Activated gamma-delta T cell treated with Interleukin-2 at 50 U/mL for 16 hours (primary cell): ENCODE data around the gene PDZD2.
"Not testable (repeated sequence)": the region's sequence is repeated elsewhere in the genome, so short reads cannot be mapped to it uniquely, and the experiment has no call there.

Experiments
- DNase-seq: peaks from one replicate; pipeline ENCODE4 v3.0.0-alpha.2; 2020

PDZD2 gene

DNA sequence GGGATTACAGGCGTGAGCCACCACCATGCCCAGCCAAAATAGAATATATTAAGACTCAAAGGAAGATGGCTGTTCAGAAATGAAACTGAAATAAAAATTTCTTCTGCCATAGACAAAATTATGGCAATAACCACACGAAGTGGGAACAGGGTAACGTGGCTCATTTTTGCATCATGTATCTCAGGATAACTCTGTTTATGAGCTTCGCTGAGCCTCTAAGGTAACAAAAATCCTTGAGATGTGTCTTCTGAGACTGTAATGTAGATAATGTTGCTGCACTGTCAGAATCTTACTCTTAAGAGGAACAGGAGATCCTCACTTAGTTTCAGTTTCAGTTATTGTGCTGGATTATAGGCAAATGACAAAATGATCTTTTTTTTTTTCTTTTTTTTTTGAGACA lies 381.3 kb downstream of the PDZD2 start:
- DNase-seq, result no peak

DNA sequence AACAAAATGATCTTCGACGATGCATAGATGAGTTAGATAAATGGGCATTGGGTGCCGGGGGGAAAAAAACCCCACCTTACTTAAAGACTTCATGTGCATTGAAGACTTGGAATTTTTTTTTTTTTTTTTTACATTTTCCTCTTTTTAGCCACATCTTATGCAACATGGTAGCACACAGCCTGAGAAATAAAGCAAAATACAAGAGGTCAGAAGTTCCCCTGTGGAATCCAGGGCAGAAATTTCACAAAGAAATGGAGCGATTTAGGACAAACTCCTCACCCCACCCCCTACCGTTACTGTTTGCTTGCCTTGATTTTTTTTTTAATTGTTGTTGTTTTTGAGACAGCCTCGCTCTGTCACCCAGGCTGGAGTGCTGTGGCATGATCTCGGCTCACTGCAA lies 382.0 kb downstream of the PDZD2 start:
- DNase-seq, result no peak

GRCh38 chr5:32021771-32022170 lies 382.8 kb downstream of the PDZD2 start:
- DNase-seq, result no peak

DNA sequence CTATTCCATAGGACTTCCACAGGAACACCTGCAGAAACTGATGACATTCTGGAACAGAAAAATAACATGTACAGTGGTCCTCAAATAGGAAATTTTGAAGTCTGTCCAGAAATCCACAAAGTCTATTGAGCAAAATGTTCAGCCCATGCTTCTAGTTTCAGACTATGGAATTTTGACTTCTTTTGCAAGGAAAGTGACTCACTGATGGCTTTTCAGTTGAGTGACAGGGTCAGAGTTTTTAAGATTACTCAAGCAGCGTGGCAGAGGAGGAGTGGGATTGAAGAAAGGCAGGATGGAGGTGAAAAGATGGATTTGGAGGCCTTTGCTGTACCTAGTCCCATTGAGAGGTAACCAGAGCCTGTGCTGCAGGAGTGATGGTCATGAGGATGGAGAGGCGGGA lies 383.7 kb downstream of the PDZD2 start:
- DNase-seq, result no peak

DNA sequence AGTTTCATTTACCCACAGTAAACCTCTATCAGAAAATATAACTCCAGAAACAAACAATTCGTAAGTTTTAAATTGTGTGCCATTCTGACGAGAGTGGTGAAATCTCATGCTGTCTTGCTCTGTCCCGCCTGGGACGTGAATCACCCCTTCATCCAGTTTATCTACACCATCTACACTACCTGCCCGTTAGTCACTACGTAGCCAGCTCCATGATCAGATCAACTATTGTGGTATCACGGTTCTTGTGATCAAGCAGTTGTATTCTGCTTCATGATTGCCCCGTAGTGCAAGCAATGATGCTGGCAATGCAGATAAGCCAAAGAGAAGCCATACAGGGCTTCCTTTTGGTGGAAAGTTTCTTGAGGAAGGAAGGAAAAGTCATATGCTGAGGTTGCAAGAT lies 384.9 kb downstream of the PDZD2 start:
- DNase-seq, result no peak

DNA sequence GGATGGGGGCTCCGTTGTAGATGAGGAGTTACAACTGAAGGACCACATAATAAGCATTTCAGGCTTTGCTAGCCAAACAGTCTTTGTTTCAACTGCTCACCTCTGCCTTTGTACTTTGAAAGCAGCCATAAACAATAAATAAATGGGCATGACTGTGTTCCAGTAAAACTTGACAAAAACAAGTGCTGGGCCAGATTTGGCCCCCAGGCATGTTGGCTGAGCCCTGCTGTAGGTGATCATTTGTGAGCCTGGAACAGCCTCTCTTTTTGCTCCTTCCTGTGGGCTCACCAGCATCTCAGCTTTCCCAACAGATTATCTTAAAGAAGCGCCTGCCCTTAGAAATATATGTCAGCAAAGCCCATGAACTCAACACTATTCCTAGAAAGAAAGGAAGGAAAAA lies 385.8 kb downstream of the PDZD2 start:
- DNase-seq, result no peak

- DNase-seq, result no peak
Measured at GRCh38 chr5:32027093-32027716, 388.3 kb downstream of the PDZD2 start.

GRCh38 chr5:32027717-32028458 lies 389.0 kb downstream of the PDZD2 start:
- DNase-seq, result no peak

DNA sequence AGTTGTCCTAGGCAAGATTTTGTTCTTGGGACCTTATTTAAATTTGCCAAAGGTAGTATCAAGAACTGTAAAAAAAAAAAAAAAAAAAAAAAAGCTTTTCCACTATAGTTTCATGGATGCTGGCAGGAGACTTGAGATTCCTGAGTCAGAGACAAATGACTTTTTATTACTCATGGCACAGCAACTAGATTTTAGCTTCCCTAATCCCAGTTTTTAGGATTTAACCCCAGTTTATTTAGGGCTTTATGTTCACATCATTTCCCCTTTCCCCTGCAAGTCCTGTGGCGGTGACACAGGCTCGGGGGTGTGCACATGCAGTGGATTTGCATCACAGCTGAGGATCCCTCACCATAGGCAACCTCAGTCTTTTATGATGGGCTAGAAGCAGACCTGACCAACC lies 390.3 kb downstream of the PDZD2 start:
- no peak for DNase-seq

GRCh38 chr5:32029781-32030180 lies 390.9 kb downstream of the PDZD2 start:
- DNase-seq, result no peak

GRCh38 chr5:32030222-32030621 lies 391.3 kb downstream of the PDZD2 start:
- no peak for DNase-seq

DNA sequence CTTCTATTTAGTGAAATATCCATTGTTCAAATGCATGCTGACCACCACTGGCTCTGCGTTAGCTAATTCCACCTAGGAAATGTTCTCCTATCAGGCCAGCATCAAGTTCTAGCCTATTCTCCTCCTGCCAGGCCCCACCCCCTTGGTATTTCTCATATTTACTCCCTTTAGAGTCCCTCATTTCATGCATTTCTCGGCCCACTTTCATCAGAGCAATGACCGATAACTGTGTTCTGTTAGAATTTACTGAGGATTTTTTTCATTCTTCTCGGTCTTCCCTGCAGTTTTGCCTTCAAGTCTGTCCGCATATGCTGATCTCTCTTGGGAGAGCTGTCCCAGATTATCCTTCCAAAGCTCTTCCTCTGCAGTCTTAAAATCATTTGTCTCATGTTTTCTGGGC lies 391.8 kb downstream of the PDZD2 start:
- no peak for DNase-seq

DNA sequence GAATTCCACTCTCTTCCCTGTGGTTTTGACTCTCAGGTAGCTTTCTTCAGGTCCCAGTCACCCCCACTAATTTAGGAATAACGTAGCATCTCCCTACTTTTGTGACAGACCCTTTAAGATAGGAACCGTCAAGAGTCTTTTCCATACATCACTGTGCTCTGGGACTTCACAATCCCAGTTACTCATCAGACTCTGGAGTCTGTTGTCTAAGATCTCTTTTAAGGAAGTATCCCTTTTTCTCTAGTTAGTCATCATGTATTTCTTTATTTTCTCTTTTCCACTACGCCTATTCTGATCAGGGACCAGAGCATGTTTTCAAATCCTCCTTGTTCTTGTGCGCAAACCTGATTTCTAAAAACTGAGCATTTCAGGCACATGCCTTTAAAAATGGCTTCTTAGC lies 392.2 kb downstream of the PDZD2 start:
- no peak for DNase-seq

- DNase-seq, result no peak
Measured at GRCh38 chr5:32038523-32038922, 399.6 kb downstream of the PDZD2 start.

DNA sequence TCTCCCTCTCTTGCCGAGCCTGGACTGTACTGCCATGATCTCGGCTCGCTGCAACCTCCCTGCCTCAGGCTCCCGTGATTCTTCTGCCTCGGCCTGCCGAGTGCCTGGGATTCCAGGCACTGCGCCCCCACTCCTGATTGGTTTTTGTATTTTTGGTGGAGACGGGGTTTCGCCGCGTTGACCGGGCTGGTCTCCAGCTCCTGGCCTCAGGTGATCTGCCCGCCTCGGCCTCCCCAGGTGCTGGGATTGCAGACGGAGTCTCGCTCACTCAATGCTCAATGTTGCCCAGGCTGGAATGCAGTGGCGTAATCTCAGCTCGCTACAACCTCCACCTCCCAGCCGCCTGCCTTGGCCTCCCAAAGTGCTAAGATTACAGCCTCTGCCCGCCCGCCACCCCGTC lies 400.2 kb downstream of the PDZD2 start:
- DNase-seq, result not testable (repeated sequence)

DNA sequence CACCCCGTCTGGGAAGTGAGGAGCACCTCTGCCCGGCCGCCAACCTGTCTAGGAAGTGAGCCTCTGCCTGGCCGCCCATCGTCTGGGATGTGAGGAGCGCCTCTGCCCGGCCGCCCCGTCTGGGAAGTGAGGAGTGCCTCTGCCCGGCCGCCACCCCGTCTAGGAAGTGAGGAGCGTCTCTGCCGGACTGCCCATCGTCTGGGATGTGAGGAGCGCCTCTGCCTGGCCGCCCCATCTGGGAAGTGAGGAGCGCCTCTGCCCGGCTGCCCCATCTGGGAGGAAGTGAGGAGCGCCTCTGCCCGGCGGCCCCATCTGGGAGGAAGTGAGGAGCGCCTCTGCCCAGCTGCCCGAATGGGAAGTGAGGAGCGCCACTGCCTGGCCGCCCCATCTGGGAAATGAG lies 400.7 kb downstream of the PDZD2 start:
- DNase-seq, result not testable (repeated sequence)

DNA sequence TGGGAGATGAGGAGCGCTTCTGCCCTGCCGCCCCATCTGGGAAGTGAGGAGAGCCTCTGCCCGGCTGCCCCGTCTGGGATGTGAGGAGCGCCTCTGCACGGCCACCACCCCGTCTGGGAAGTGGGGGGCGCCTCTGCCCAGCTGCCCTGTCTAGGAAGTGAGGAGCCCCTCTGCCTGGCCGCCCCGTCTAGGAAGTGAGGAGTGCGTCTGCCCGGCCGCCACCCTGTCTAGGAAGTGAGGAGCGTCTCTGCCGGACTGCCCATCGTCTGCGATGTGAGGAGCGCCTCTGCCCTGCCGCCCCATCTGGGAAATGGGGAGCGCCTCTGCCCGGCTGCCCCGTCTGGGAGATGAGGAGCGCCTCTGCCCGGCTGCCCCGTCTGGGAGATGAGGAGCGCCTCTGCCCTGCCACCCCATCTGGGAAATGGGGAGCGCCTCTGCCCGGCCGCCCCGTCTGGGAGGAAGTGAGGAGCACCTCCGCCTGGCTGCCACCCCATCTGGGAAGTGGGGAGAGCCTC lies 401.3 kb downstream of the PDZD2 start:
- DNase-seq, result not testable (repeated sequence)

GRCh38 chr5:32042551-32042961 lies 403.6 kb downstream of the PDZD2 start:
- no peak for DNase-seq

DNA sequence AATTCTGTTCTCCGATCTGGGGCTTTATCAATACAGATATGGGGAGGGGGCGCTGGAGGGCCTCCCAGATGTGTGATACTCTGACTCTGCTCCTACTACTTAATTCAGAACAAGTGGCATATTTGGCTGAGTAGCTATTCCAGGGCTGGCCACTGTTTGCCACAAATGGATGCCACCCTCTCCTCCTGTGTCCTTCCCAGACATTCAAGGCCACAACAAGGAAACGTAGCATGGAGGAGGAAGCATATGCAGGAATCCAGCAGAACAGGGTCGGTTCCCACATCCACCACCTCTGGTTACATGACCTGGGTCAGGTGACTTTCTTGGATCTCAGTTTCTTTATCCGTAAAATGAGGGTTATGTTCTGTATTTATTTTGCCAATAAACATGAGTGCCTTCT lies 404.2 kb downstream of the PDZD2 start:
- DNase-seq, result no peak

GRCh38 chr5:32044434-32044833 lies 405.5 kb downstream of the PDZD2 start:
- DNase-seq, result no peak

GRCh38 chr5:32044939-32045338 lies 406.0 kb downstream of the PDZD2 start:
- DNase-seq, result no peak

DNA sequence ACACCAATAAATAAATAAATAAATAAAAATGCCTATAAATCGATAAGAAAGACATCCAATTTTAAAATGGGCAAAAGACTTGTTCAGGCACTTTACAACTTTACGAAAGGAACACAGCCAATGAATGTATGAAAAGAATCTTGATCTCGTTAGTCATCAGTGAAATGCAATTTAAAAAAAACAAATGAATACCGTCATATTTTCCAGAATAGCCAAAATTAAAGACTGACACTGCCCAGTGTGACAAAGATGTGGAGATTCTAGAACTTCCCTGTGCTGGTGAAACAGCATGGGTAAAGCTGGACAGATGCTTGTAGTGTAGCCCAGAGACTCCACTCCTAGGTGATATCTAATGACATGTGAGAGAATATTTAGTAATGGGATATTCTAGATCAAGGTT lies 408.1 kb downstream of the PDZD2 start:
- no peak for DNase-seq

DNA sequence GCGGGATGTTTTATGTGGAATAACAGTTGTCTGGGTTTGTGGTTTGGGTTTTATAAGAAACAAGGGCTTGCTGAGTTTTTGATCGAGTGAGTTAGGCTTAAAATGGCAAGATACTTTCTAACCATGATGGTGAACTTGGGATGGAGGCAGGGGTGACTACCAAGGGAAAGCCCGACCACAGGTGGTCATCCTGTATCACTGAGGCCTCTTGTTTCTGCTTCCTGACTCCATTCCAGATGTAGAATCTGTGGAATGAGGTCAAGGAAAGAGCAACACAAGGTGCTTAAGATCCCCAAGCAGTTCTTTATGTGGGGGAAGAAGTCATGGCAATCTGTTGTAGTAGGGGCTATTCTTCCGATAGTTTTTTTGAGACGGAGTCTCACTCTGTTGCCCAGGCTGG lies 412.9 kb downstream of the PDZD2 start:
- no peak for DNase-seq
